GM12892 (cell line): ENCODE results near the gene HS3ST5.

ENCODE experiments used
- POLR2A ChIP-seq: IDR thresholded peaks from 2 replicates; pipeline ENCODE4 v1.6.1; 2011; ENCODE audit warnings: low read depth, low read length, control low read depth
- POLR2AphosphoS5 ChIP-seq: IDR thresholded peaks from 2 replicates; pipeline ENCODE4 v1.6.1; 2011; ENCODE audit warnings: low read depth, low read length, control low read depth
- TAF1 ChIP-seq: IDR thresholded peaks from 2 replicates; pipeline ENCODE4 v1.6.1; 2011; ENCODE audit warnings: low read depth, mild to moderate bottlenecking, control low read depth, low read length, borderline replicate concordance

DNA sequence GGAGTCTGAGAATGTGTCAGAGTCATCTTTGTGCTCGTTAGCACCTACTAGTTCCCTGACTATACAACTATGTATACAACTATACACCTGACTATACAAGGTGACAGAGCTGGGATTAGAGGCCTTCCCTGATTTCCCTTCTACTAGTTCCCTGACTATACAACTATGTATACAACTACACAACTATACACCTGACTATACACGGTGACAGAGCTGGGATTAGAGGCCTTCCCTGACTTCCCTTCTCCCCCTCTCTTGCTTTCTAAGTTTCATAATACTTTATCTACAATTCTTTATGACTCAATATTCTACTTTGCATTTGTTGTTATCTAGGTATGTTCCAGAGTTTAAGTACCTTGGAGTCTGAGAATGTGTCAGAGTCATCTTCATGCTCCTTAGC, 68.0 kb downstream of the HS3ST5 start:
- TF ChIP-seq POLR2A (no peak), POLR2AphosphoS5 (no peak), TAF1 (no peak)
